Endothelial cell of umbilical vein (primary cell): ENCODE data around the gene ADAMTSL3. TPM values are rescaled to one million over a fixed set of nuclear protein-coding genes. Genes with fewer than 3 reads are reported as not detected.

Source experiments
- BruUV-seq: library from RNA; stranded (reverse); fragments of 400-500 nt; replicated peaks from 2 replicates; lab custom pipeline; 2021; lab: Mats Ljungman, UMichigan
- CTCF ChIA-PET: fragments of 300-600, 350-600 bp; sonication (Branson Sonifier 250); formaldehyde crosslinking; loops from one replicate; lab custom pipeline; 2021; ENCODE audit warnings: antibody characterized with exemption, inconsistent platforms; lab: Charles Lee
- POLR2A ChIA-PET: fragments of 300-600, 350-600 bp; sonication (Branson Sonifier 250); formaldehyde crosslinking; loops from one replicate; lab custom pipeline; 2021; ENCODE audit warnings: antibody characterized with exemption, inconsistent platforms; lab: Charles Lee
- DNase-seq: peaks from one replicate; pipeline ENCODE4 v3.0.0-alpha.2; 2011; ENCODE audit warnings: low read depth, low spot score
- FAIRE-seq: peaks from 2 replicates; lab custom pipeline; 2011; peaks lifted over from hg19 to GRCh38; lab: Jason Lieb, UNC
- H2AFZ ChIP-seq: 2 replicates; pipeline ENCODE4 v1.6.0; 2012; ENCODE audit warnings: low read depth, low read length, control low read depth, inconsistent platforms
- H3K27ac ChIP-seq: 2 replicates; pipeline ENCODE4 v1.5.1; 2011; ENCODE audit warnings: low read depth, mild to moderate bottlenecking, control low read depth, low read length, moderate library complexity; ENCODE audit not compliant: insufficient read depth
- H3K27me3 ChIP-seq, 2 experiments: 2 replicates each; pipeline versions ENCODE4 v1.6.0 to v1.6.1; 2011; ENCODE audit warnings: low read length in 2 of 2, mixed read lengths in 1 of 2; ENCODE audit not compliant: control insufficient read depth in 2 of 2, insufficient read depth in 2 of 2
- H3K36me3 ChIP-seq, 2 experiments: 2 replicates in 1 of 2; 3 replicates in 1 of 2; pipeline ENCODE4 v1.5.1; 2011; ENCODE audit warnings: low read length in 2 of 2, mild to moderate bottlenecking in 1 of 2, moderate library complexity in 1 of 2; ENCODE audit not compliant: control insufficient read depth in 2 of 2, insufficient read depth in 2 of 2; ENCODE audit errors: extremely low read depth in 1 of 2
- H3K4me1 ChIP-seq: 3 replicates; pipeline ENCODE4 v1.5.1; 2011; ENCODE audit warnings: mild to moderate bottlenecking, low read length; ENCODE audit not compliant: control insufficient read depth, insufficient read depth; ENCODE audit errors: extremely low read depth
- H3K4me2 ChIP-seq: 2 replicates; pipeline ENCODE4 v1.6.1; 2011; ENCODE audit warnings: low read length, control low read depth, mixed read lengths; ENCODE audit not compliant: insufficient read depth
- H3K4me3 ChIP-seq, 3 experiments: fragments of 200-600 bp in 1 of 3; sonication (generic), shearing (Covaris generic) in 1 of 3; replicated peaks in 1 of 3; 2 replicates each; pipeline ENCODE4 v1.5.1; 2011 to 2016; ENCODE audit warnings: control low read depth in 3 of 3, low read length in 3 of 3, mild to moderate bottlenecking in 2 of 3, inconsistent platforms in 1 of 3, low read depth in 1 of 3, moderate library complexity in 1 of 3; ENCODE audit not compliant: insufficient read depth in 1 of 3
- H3K79me2 ChIP-seq: 2 replicates; pipeline ENCODE4 v1.6.0; 2012; ENCODE audit warnings: low read length, inconsistent platforms; ENCODE audit not compliant: control insufficient read depth, insufficient read depth
- H3K9ac ChIP-seq: replicated peaks from 2 replicates; pipeline ENCODE3; 2011; ENCODE audit warnings: low read length, control low read depth; ENCODE audit not compliant: insufficient read depth; ENCODE audit errors: extremely low read depth
- H3K9me1 ChIP-seq: replicated peaks from 3 replicates; pipeline ENCODE4 v1.6.0; 2011; ENCODE audit warnings: mild to moderate bottlenecking, low read length; ENCODE audit not compliant: control insufficient read depth, insufficient read depth; ENCODE audit errors: extremely low read depth
- H3K9me3 ChIP-seq: replicated peaks from 2 replicates; pipeline ENCODE4 v1.5.1; 2012; ENCODE audit warnings: low read length, inconsistent platforms; ENCODE audit not compliant: control insufficient read depth, insufficient read depth
- H4K20me1 ChIP-seq: replicated peaks from 2 replicates; pipeline ENCODE3; 2011; ENCODE audit warnings: mild to moderate bottlenecking, low read length; ENCODE audit not compliant: control insufficient read depth, insufficient read depth; ENCODE audit errors: extremely low read depth
- CTCF ChIP-seq, 2 donors: IDR thresholded peaks; 1 replicate in 1 of 2; 2 replicates in 1 of 2; pipeline ENCODE4 v1.5.1; 2011; ENCODE audit warnings: low read length in 2 of 2, mild to moderate bottlenecking in 2 of 2, moderate library complexity in 2 of 2, control low read depth in 1 of 2, inconsistent platforms in 1 of 2, low read depth in 1 of 2; ENCODE audit not compliant: insufficient read depth in 1 of 2; ENCODE audit errors: extremely low read depth in 1 of 2
- EZH2 ChIP-seq: IDR thresholded peaks from 2 replicates; pipeline ENCODE4 v1.6.1; 2012; ENCODE audit warnings: borderline replicate concordance, low read depth, mild to moderate bottlenecking, moderate library complexity, low read length, inconsistent platforms; ENCODE audit not compliant: severe bottlenecking
- FOS ChIP-seq: IDR thresholded peaks from 2 replicates; pipeline ENCODE4 v1.6.1; 2011; ENCODE audit warnings: mild to moderate bottlenecking, low read length, moderate library complexity, borderline replicate concordance; ENCODE audit not compliant: insufficient read depth
- GATA2 ChIP-seq: IDR thresholded peaks from 2 replicates; pipeline ENCODE4 v1.7.0; 2011; ENCODE audit warnings: low read depth, mild to moderate bottlenecking, moderate library complexity, mixed read lengths, low read length; ENCODE audit not compliant: insufficient read length, insufficient read depth
- JUN ChIP-seq: IDR thresholded peaks from 2 replicates; pipeline ENCODE4 v1.6.1; 2011; ENCODE audit warnings: borderline replicate concordance, low read depth; ENCODE audit not compliant: insufficient read length, insufficient read depth
- MYC ChIP-seq: IDR thresholded peaks from one replicate; pipeline ENCODE4 v1.6.1; 2011; ENCODE audit warnings: mild to moderate bottlenecking, low read depth, low read length
- POLR2A ChIP-seq: IDR thresholded peaks from 2 replicates; pipeline ENCODE4 v1.6.1; 2012; ENCODE audit warnings: low read depth, mild to moderate bottlenecking, control low read depth, low read length
- POLR2AphosphoS5 ChIP-seq: IDR thresholded peaks from 2 replicates; pipeline ENCODE4 v1.6.1; 2012; ENCODE audit warnings: low read depth, mild to moderate bottlenecking, control low read depth, low read length, moderate library complexity; ENCODE audit not compliant: insufficient read depth
- dilution Hi-C: fragments of 300-500 bp; cut with MboI; formaldehyde crosslinking; loops from one replicate; pipeline ENCODE4 v1.15.0; 2019; ENCODE audit warnings: low sequenced_read_pairs; ENCODE audit not compliant: extremely low pct_ligation_motif_present
- intact Hi-C: fragments of 100-400 bp; cut with micrococcal nuclease; formaldehyde crosslinking; loops from one replicate; pipeline ENCODE4 v1.10.0; 2022
- polyA plus RNA-seq, 4 experiments: library from polyadenylated mRNA; depleted of rRNA in 3 of 4; stranded (reverse) in 3 of 4; unstranded in 1 of 4; fragments of >200 nt; gene quantifications; 2 replicates each; pipeline versions ENCODE4 v1.2.1 to v1.2.3, GENCODE V29; 2011 to 2012; ENCODE audit warnings: missing spikeins in 1 of 4
- total RNA-seq: library from RNA; stranded (reverse); gene quantifications from 2 replicates; pipeline ENCODE4 v1.2.3, GENCODE V29; 2021
- TF ChIP-seq, protein P1 (sequence below): IDR thresholded peaks from 2 replicates; pipeline ENCODE4 v1.6.1; 2011; ENCODE audit not compliant: insufficient read depth, insufficient read length

The ADAMTSL3 gene
- total and polyA plus RNA-seq, 2 donors (not counting 3 experiments of a cell fraction or from before 2014, with no cell fraction given), result not detected

GRCh38 chr15:83919978-83920510 lies 266.1 kb downstream of the ADAMTSL3 start:
- Histone ChIP-seq H3K4me2 (no peak overlapping the region), H3K36me3 (no peaks in the 10 kb centered on the region), H3K4me3 (no peak overlapping the region), H3K9me3 (no peaks in the 10 kb centered on the region), H3K27ac (no peak overlapping the region), H3K9me1 (no peaks in the 10 kb centered on the region), H3K79me2 (no peaks in the 10 kb centered on the region), H2AFZ (no peak overlapping the region), H4K20me1 (no peaks in the 10 kb centered on the region), H3K27me3 (no peaks in the 10 kb centered on the region), H3K9ac (no peak overlapping the region), H3K4me1 (no peaks in the 10 kb centered on the region)
- intact Hi-C loops, result no loop called here
- no TSS peak for BruUV-seq
- dilution Hi-C loops, result no loop called here
- DNase-seq (no peak), FAIRE-seq (no peak)
- POLR2A ChIA-PET, result no interaction called here
- CTCF ChIA-PET, result no interaction called here
- no peak for TF ChIP-seq GATA2
- TF ChIP-seq POLR2A, result no peak
- TF ChIP-seq MYC, result no peak
- TF ChIP-seq JUN, result no peak
- TF ChIP-seq FOS, result no peak
- TF ChIP-seq, protein P1, sequence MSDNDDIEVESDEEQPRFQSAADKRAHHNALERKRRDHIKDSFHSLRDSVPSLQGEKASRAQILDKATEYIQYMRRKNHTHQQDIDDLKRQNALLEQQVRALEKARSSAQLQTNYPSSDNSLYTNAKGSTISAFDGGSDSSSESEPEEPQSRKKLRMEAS, result no peak
- no peak for TF ChIP-seq POLR2AphosphoS5
- TF ChIP-seq CTCF (IDR thresholded peaks at IDR 0.05; ENCODE audit: extremely low read depth in 1 of 2, insufficient read depth in 1 of 2, low read depth in 1 of 2, low read length in 2 of 2), result no peak
- TF ChIP-seq EZH2, result no peak
